Right ventricle myocardium inferior (tissue), 1 donor: ENCODE results near the gene RGS19. TPM values are rescaled to one million over a fixed set of nuclear protein-coding genes. Genes with fewer than 3 reads are reported as not detected.

ENCODE experiments used
- ATAC-seq: fragments of 200-7000 bp; cut with Tn5 transposase; one replicate; pipeline ENCODE4 v1.9.1; 2020; ENCODE audit warnings: mild to moderate bottlenecking, moderate library complexity
- DNase-seq: peaks from one replicate; pipeline ENCODE4 v3.0.0; 2021; ENCODE audit errors: missing footprints
- intact Hi-C: fragments of 100-400 bp; cut with DNase I; formaldehyde crosslinking; loops from one replicate; pipeline ENCODE4 v1.11.0; 2022
- total RNA-seq: library from RNA; stranded (reverse); fragmentation: NEBNext Ultra II Directional; extraction: Animal tissue kit (Norgen Biotek cat#: 25700); gene quantifications from one replicate; pipeline ENCODE4 v1.2.1, GENCODE V29; 2021
- donor health status: DM: no; HTN: yes; CAD: no; lungs with severe emphysema.

RGS19 gene
- total RNA-seq, 1 donor from 2014 or later, result 6.6 TPM

- ATAC-seq (no peak), DNase-seq (no peak)
- intact Hi-C loops, result loop anchor here (2.0 to 10.0 kb wide), 2 partner anchors 76 to 202 kb away; partner anchors contain the start of gene PRPF6
Observed at GRCh38 chr20:64056639-64056888, 22.8 kb downstream of the RGS19 start.

DNA sequence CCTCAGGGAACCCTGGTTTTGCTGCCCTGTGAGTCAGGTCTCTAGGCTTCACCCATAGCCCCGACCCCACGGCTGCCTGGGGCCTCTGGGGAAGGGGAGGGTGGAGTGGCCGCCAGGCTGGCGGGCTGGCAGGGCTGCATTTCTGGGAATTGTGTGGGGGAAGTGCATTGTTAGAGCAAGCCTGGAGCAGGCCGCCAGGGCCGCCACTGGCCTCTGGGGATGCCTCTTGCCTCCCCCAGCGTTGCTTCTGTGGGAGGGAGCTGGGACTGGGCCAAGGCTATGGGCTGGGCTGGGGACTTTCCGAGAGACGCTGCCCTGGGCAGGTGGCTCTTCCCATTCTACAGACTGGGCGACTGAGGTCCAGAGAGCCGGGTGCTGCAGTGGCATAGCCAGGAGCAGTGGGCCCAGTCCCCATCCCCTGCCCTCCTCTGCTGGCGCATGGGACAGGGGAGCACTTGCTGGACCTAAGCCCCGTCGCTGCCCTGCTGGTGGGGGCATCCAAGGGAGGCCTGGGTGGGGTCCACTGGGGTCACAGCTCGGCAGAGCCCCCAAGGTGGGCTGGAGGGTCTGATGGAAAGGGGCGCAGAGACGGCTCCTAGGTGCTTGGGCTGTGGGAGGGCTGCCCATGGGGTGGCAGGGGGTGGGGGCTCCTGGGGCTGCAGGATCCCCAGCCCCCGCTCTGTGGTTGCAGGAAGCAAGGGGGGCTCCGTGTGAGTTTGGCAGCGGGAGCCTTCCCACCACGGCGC lies 23.3 kb downstream of the RGS19 start:
- intact Hi-C loops, result loop anchor here (2.0 to 10.0 kb wide), 2 partner anchors 75 to 201 kb away; partner anchors contain the start of gene PRPF6
- DNase-seq (no peak), ATAC-seq (no peak)

GRCh38 chr20:64055396-64055892 lies 23.9 kb downstream of the RGS19 start:
- intact Hi-C loops, result loop anchor here (10.0 kb wide), 1 partner anchor 201 kb away; no protein-coding TSS in a partner anchor
- DNase-seq (no peak), ATAC-seq (no peak)

GRCh38 chr20:64053841-64054661 lies 25.3 kb downstream of the RGS19 start:
- peak; percentile 19 for ATAC-seq
- no peak for DNase-seq
- intact Hi-C loops, result loop anchor here (1.0 to 10.0 kb wide), 2 partner anchors 15 to 199 kb away; no protein-coding TSS in a partner anchor

DNA sequence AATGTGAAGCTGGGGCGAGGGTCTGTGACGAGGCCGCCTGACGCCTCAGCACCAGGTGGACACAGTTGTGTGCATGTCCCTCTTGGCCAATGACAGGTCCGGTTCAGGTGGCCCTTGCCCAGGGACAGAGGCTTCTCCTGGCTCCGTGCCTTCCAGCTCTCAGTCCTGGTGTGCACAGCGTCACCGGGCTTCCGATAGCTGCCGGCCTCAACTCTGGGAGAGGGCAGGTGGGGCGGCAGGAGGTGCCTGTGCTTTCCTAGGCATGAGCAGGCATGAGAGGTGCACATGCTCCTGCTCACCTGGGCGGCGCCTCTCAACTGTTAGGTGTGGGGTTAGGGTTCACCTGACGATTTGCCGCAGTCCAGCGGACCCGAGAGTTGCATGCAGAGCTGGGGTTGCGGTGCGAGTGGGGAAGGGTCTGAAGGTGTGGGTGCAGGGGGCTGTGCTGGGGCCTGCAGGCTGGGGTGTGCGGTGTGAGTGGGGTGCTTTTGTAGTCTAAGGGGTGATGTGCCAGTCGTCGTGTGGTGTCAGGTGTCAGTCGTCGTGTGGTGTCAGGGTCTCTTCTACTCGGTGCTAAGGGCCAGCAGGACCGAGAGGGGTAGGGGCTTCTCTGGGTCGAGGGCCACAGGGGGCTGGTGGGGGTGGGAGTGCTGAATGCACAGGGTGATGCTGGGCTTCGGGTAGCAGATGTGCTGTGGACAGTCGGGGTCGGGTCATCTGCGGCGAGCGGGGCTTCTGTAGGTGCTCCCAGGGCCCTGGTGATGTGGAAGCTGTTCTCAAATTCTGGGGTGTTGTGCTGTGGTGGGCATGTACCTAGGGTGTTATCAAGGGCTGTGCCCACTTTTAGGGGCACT lies 26.1 kb downstream of the RGS19 start:
- intact Hi-C loops, result loop anchor here (10.0 kb wide), 1 partner anchor 198 kb away; no protein-coding TSS in a partner anchor
- DNase-seq (no peak), ATAC-seq (no peak)

DNA sequence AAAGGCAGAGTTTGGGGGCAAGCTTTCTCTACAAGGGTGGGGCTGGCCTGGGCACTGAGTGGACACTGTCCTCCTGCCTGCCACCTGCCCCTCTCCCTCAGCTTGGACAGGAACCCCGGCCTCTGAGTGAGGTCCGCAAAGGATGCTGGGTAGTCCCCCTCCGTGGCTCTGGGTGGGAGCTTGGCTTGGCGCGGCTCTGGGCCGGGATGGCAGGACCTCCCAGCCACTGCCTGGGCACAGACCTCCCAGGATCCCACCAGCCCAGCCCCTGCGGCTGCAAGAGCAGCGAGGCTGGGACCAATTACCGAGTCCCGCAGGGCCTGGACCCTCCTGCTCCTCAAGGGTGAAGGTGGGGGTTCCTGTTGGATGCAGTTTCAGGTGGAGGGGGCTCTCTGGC lies 27.0 kb downstream of the RGS19 start:
- DNase-seq (no peak), ATAC-seq (no peak)
- intact Hi-C loops, result loop anchor here (10.0 kb wide), 1 partner anchor 198 kb away; no protein-coding TSS in a partner anchor

DNA sequence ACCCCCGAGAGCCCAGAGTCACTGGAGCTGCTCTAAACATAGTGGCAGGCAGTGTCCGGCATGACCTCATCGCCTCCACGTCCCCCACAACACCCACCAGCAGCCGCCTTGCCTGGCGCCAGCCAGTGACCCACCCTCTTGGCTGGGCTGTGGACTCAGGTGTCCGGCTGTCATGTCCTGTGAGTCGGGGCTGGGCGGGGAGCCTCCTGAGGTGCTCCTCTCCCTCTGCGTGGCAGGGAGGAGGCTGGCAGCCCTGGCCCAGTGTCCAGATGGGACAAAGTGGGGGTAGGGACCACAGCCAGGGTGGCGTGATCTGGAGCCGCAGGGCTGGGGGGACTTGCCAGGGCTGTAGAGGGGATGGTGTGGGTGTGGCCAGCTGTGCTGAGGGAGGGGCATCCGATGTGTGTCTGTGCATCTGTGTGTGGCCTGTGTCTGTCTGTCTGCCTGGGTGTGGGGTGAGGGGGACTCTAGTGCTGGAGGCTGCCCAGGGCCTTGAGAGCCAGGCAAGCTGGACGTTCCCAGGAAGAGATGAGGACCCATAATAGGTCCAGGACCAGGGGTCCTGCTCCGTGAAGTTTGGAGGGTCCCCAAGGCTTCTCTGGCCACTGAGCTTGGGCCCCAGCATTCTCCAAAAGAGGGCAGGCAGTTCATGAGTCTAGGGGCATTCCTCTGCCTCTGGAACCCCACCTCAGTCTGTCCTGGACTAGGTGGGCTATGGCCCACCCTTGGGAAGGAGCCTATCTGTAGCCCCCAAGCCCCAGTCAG lies 27.6 kb downstream of the RGS19 start:
- ATAC-seq (peak; percentile 48), DNase-seq (peak; percentile 87)
- intact Hi-C loops, result loop anchor here (10.0 kb wide), 1 partner anchor 197 kb away; no protein-coding TSS in a partner anchor

DNA sequence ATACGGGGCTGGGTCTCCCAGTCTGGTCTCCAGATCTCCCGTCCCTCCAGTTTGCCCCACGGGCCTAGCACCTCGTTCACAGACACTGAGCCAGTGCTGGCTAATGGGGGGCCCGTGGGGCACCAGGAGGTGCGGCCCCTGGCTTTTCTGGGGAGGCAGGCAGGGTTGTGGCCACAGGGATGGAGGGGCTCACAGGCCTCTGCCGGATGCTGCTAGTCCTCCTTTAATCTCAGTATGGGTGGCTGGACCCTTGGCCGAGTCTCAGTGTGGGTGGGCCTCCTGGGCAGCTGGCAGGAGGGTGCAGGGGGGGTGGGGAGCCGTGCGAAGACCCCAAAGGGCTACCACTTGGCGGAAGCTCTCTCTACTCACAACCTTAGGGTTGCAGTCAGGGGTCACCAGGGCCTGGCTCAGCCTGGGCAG lies 28.3 kb downstream of the RGS19 start:
- DNase-seq (no peak), ATAC-seq (no peak)
- intact Hi-C loops, result loop anchor here (10.0 kb wide), 1 partner anchor 196 kb away; no protein-coding TSS in a partner anchor

DNA sequence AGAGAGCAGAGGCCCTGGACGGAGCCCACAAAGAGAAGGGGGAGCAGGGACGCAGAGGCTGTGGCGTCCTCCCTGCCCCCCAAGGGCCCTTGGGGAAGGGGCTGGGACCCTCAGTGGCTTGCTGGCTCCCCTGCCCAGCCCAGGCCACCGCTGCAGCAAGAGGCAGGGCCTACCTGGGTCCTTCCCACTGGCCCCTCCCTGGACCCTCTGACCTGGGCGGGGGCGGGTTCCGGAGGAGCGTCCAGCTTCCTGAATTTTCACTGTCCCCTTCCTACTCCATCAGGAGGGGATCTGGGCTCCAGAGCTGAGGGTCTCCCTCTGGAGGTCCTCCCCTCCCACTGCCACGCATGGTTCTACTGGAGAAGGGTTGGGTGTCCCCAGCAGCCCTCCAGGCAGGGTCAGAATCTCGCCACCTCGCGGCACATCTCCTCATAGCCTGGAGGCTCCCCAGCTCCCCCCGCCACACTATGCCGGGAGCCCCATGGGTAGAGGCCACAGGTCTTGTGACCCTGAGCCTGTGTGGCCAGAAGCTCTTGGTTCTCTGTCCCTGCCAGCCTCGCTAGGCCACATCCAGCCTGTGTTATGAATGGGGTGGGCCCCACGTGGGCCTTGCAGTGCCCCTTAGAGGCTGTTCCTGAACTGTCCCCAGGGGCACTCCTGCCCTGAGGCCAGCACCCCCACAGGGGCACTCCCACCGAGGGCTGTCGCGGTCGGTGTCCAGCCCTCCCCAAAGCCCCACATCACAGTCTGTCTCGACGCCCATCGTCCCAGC lies 28.9 kb downstream of the RGS19 start:
- DNase-seq, result no peak
- ATAC-seq, result no peak
- intact Hi-C loops, result loop anchor here (10.0 kb wide), 1 partner anchor 196 kb away; no protein-coding TSS in a partner anchor

- intact Hi-C loops, result loop anchor here (10.0 kb wide), 1 partner anchor 195 kb away; no protein-coding TSS in a partner anchor
- no peak for ATAC-seq
- DNase-seq, result no peak
Observed at GRCh38 chr20:64049878-64050260, 29.4 kb downstream of the RGS19 start.

GRCh38 chr20:64049060-64049877 lies 30.0 kb downstream of the RGS19 start, which contains the start of gene SOX18:
TSS of gene SOX18 (minus strand) at chr20:64049639. CDS start at chr20:64049516, 123 bp downstream.
- intact Hi-C loops, result no loop called here
- no peak for ATAC-seq
- DNase-seq, result no peak

- ATAC-seq (no peak), DNase-seq (no peak)
- intact Hi-C loops, result no loop called here
Observed at GRCh38 chr20:64048402-64049044, 30.8 kb downstream of the RGS19 start.

GRCh38 chr20:64047968-64048401 lies 31.3 kb downstream of the RGS19 start:
- no peak for ATAC-seq
- intact Hi-C loops, result no loop called here
- no peak for DNase-seq

DNA sequence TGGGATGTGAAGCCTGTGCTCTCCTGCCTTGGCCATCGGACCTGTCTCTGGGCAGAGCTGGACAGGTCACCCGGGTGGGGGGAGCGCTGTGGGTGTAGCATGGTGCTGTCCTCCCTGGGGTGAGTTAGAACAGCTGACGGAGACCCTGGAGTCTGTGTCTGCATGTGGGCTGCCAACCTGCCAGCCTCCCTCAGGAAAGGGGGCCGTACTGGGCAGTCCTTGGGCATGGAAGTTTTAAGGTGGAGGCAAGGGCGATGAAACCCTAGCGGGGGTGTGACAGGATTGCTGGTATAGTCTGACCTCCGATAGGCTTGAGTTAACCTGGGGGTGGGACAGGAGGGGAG lies 32.3 kb downstream of the RGS19 start:
- intact Hi-C loops, result no loop called here
- DNase-seq (no peak), ATAC-seq (no peak)

GRCh38 chr20:64045346-64046011 lies 33.8 kb downstream of the RGS19 start:
- no peak for DNase-seq
- intact Hi-C loops, result no loop called here

More at GRCh38 chr20:64045346-64046011, 33.8 kb downstream of the RGS19 start:
- ATAC-seq, result no peak
